ENCODE data around the gene CREB5. TPM values are rescaled to one million over a fixed set of nuclear protein-coding genes. Genes with fewer than 3 reads are reported as not detected.
"Not testable (repeated sequence)": the region's sequence is repeated elsewhere in the genome, so short reads cannot be mapped to it uniquely, and the experiment has no call there.

The CREB5 gene
- total and polyA plus RNA-seq, 4 experiments from 2014 or later = not detected

- H3K36me3 Mint-ChIP-seq; intact Hi-C loops (cut with micrococcal nuclease); H3K27ac ChIP-seq (ENCODE audit: low read depth, low read length); H3K9me3 ChIP-seq (ENCODE audit: control insufficient read depth in 1 of 2, low read length in 2 of 2); POLR2A ChIA-PET (ENCODE audit: partially characterized antibody); H3K36me3 ChIP-seq (ENCODE audit: insufficient read depth, low read length); H3K27ac Mint-ChIP-seq; H3K4me3 Mint-ChIP-seq; H3K4me1 ChIP-seq (ENCODE audit: insufficient read depth, low read length); H3K27me3 Mint-ChIP-seq; H3K4me1 Mint-ChIP-seq; DNase-seq; H3K4me3 ChIP-seq (ENCODE audit: low read length in 2 of 2); H3K27me3 ChIP-seq (ENCODE audit: insufficient read depth, low read length); H3K9me3 Mint-ChIP-seq: not testable (repeated sequence)
- CTCF ChIA-PET (ENCODE audit: partially characterized antibody) = interaction anchor here (1.3 kb wide), 1 partner anchor 17 kb away, joined by 3 read pairs; no protein-coding TSS in a partner anchor
Measured at GRCh38 chr7:28598037-28598436, 185.7 kb downstream of the CREB5 start.

GRCh38 chr7:28598586-28598985, 186.3 kb downstream of the CREB5 start:
- H3K9me3 ChIP-seq (ENCODE audit: control insufficient read depth in 1 of 2, low read length in 2 of 2) = no peaks in the 10 kb centered on the region
- no peaks in the 10 kb centered on the region for H3K27me3 ChIP-seq (ENCODE audit: insufficient read depth, low read length)
- Mint-ChIP-seq H3K4me1 (no peaks in the 10 kb centered on the region), H3K36me3 (no peaks in the 10 kb centered on the region), H3K9me3 (peaks cover 0 to 4% (median 1%) of the 10 kb centered on the region in 8 donors), H3K27ac (no peak overlapping the region), H3K4me3 (no peak overlapping the region), H3K27me3 (peaks cover 0 to 1% of the 10 kb centered on the region in 2 donors)
- no peaks in the 10 kb centered on the region for H3K4me1 ChIP-seq (ENCODE audit: insufficient read depth, low read length)
- DNase-seq = no peak
- intact Hi-C loops (cut with micrococcal nuclease) = no loop called here
- H3K27ac ChIP-seq (ENCODE audit: low read depth, low read length) = no peak overlapping the region
- H3K4me3 ChIP-seq (ENCODE audit: low read length in 2 of 2) = no peak overlapping the region
- H3K36me3 ChIP-seq (ENCODE audit: insufficient read depth, low read length) = no peaks in the 10 kb centered on the region
- ChIA-PET POLR2A (ENCODE audit: partially characterized antibody) (no interaction called here), CTCF (ENCODE audit: partially characterized antibody) (interaction anchor here (1.3 kb wide), 1 partner anchor 18 kb away, joined by 3 read pairs; no protein-coding TSS in a partner anchor)

DNA sequence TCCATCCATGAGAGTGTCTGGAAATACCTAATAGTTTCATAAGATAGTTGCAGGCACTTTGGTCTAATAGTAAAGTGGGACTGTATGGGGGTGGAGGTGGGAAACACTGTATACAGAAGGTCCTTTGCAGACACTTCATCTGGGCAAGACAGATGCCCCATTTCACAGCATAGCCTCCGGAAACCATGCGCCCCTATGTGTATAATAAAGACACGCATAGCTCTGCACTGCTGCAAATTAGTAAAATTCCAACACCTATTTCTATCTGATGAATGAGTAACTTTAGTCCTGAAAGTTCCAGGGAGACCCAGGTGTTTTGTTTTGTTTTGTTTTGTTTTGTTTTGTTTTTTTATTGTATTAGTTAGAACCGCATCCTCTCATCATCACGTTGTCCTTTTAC, 187.1 kb downstream of the CREB5 start:
- Histone ChIP-seq H3K4me3 (ENCODE audit: low read length in 2 of 2) (no peak overlapping the region), H3K27ac (ENCODE audit: low read depth, low read length) (no peak overlapping the region), H3K4me1 (ENCODE audit: insufficient read depth, low read length) (no peaks in the 10 kb centered on the region), H3K9me3 (ENCODE audit: control insufficient read depth in 1 of 2, low read length in 2 of 2) (no peaks in the 10 kb centered on the region), H3K36me3 (ENCODE audit: insufficient read depth, low read length) (no peaks in the 10 kb centered on the region), H3K27me3 (ENCODE audit: insufficient read depth, low read length) (no peaks in the 10 kb centered on the region)
- Mint-ChIP-seq H3K27me3 (peaks cover 0 to 1% of the 10 kb centered on the region in 2 donors), H3K9me3 (peaks cover 0 to 4% (median 1%) of the 10 kb centered on the region in 8 donors), H3K27ac (no peak overlapping the region), H3K4me1 (no peaks in the 10 kb centered on the region), H3K36me3 (no peaks in the 10 kb centered on the region), H3K4me3 (no peak overlapping the region)
- DNase-seq = no peak
- intact Hi-C loops (cut with micrococcal nuclease) = no loop called here
- POLR2A ChIA-PET (ENCODE audit: partially characterized antibody) = no interaction called here
- CTCF ChIA-PET (ENCODE audit: partially characterized antibody) = interaction anchor here (1.3 kb wide), 1 partner anchor 19 kb away, joined by 3 read pairs; no protein-coding TSS in a partner anchor

- Mint-ChIP-seq H3K9me3 (peaks cover 0 to 4% (median 1%) of the 10 kb centered on the region in 8 donors), H3K27me3 (peaks cover 0 to 4% of the 10 kb centered on the region in 2 donors), H3K27ac (no peak overlapping the region), H3K36me3 (no peaks in the 10 kb centered on the region), H3K4me1 (no peaks in the 10 kb centered on the region), H3K4me3 (no peak overlapping the region)
- H3K4me3 ChIP-seq (ENCODE audit: low read length in 2 of 2) = no peak overlapping the region
- CTCF ChIA-PET (ENCODE audit: partially characterized antibody) = no interaction called here
- no peaks in the 10 kb centered on the region for H3K36me3 ChIP-seq (ENCODE audit: insufficient read depth, low read length)
- no peak for DNase-seq
- H3K4me1 ChIP-seq (ENCODE audit: insufficient read depth, low read length) = no peaks in the 10 kb centered on the region
- H3K9me3 ChIP-seq (ENCODE audit: control insufficient read depth in 1 of 2, low read length in 2 of 2) = no peaks in the 10 kb centered on the region
- POLR2A ChIA-PET (ENCODE audit: partially characterized antibody) = no interaction called here
- no peak overlapping the region for H3K27ac ChIP-seq (ENCODE audit: low read depth, low read length)
- intact Hi-C loops (cut with micrococcal nuclease) = no loop called here
- H3K27me3 ChIP-seq (ENCODE audit: insufficient read depth, low read length) = no peaks in the 10 kb centered on the region
Measured at GRCh38 chr7:28602282-28602681, 190.0 kb downstream of the CREB5 start.

GRCh38 chr7:28605427-28606085, 193.2 kb downstream of the CREB5 start:
- Histone ChIP-seq H3K27me3 (ENCODE audit: insufficient read depth, low read length) (no peaks in the 10 kb centered on the region), H3K4me1 (ENCODE audit: insufficient read depth, low read length) (no peaks in the 10 kb centered on the region), H3K4me3 (ENCODE audit: low read length in 2 of 2) (no peak overlapping the region), H3K27ac (ENCODE audit: low read depth, low read length) (no peak overlapping the region), H3K36me3 (ENCODE audit: insufficient read depth, low read length) (no peaks in the 10 kb centered on the region), H3K9me3 (ENCODE audit: control insufficient read depth in 1 of 2, low read length in 2 of 2) (no peaks in the 10 kb centered on the region)
- Mint-ChIP-seq H3K4me1 (no peaks in the 10 kb centered on the region), H3K36me3 (no peaks in the 10 kb centered on the region), H3K27me3 (peaks cover 2 to 8% of the 10 kb centered on the region in 2 donors), H3K9me3 (peaks cover 0 to 4% (median under 1%) of the 10 kb centered on the region in 8 donors), H3K27ac (no peak overlapping the region), H3K4me3 (no peak overlapping the region)
- intact Hi-C loops (cut with micrococcal nuclease) = no loop called here
- ChIA-PET POLR2A (ENCODE audit: partially characterized antibody) (no interaction called here), CTCF (ENCODE audit: partially characterized antibody) (no interaction called here)
- no peak for DNase-seq

- Histone ChIP-seq H3K36me3 (ENCODE audit: insufficient read depth, low read length) (no peaks in the 10 kb centered on the region), H3K4me1 (ENCODE audit: insufficient read depth, low read length) (no peaks in the 10 kb centered on the region), H3K4me3 (ENCODE audit: low read length in 2 of 2) (no peak overlapping the region), H3K27me3 (ENCODE audit: insufficient read depth, low read length) (no peaks in the 10 kb centered on the region), H3K27ac (ENCODE audit: low read depth, low read length) (no peak overlapping the region), H3K9me3 (ENCODE audit: control insufficient read depth in 1 of 2, low read length in 2 of 2) (no peaks in the 10 kb centered on the region)
- intact Hi-C loops (cut with micrococcal nuclease) = no loop called here
- H3K27ac Mint-ChIP-seq = no peak overlapping the region
- no peak for DNase-seq
- H3K4me1 Mint-ChIP-seq = no peaks in the 10 kb centered on the region
- H3K27me3 Mint-ChIP-seq = peaks cover 2 to 9% of the 10 kb centered on the region in 2 donors
- H3K4me3 Mint-ChIP-seq = no peak overlapping the region
- no peaks in the 10 kb centered on the region for H3K36me3 Mint-ChIP-seq
- peaks cover 0 to 4% (median 2%) of the 10 kb centered on the region in 8 donors for H3K9me3 Mint-ChIP-seq
- ChIA-PET POLR2A (ENCODE audit: partially characterized antibody) (no interaction called here), CTCF (ENCODE audit: partially characterized antibody) (no interaction called here)
Measured at GRCh38 chr7:28606421-28606820, 194.1 kb downstream of the CREB5 start.

GRCh38 chr7:28607855-28608193, 195.5 kb downstream of the CREB5 start:
- H3K27ac Mint-ChIP-seq = no peak overlapping the region
- H3K4me1 ChIP-seq (ENCODE audit: insufficient read depth, low read length) = no peaks in the 10 kb centered on the region
- no peaks in the 10 kb centered on the region for H3K27me3 ChIP-seq (ENCODE audit: insufficient read depth, low read length)
- CTCF ChIA-PET (ENCODE audit: partially characterized antibody) = no interaction called here
- H3K4me1 Mint-ChIP-seq = no peaks in the 10 kb centered on the region
- DNase-seq = no peak
- H3K4me3 ChIP-seq (ENCODE audit: low read length in 2 of 2) = no peak overlapping the region
- H3K36me3 ChIP-seq (ENCODE audit: insufficient read depth, low read length) = no peaks in the 10 kb centered on the region
- no peaks in the 10 kb centered on the region for H3K9me3 ChIP-seq (ENCODE audit: control insufficient read depth in 1 of 2, low read length in 2 of 2)
- no peak overlapping the region for H3K27ac ChIP-seq (ENCODE audit: low read depth, low read length)
- intact Hi-C loops (cut with micrococcal nuclease) = no loop called here
- H3K27me3 Mint-ChIP-seq = peaks cover 2 to 9% of the 10 kb centered on the region in 2 donors
- no peaks in the 10 kb centered on the region for H3K36me3 Mint-ChIP-seq
- peaks cover 0 to 3% (median under 1%) of the 10 kb centered on the region in 8 donors for H3K9me3 Mint-ChIP-seq
- no peak overlapping the region for H3K4me3 Mint-ChIP-seq
- POLR2A ChIA-PET (ENCODE audit: partially characterized antibody) = no interaction called here

Data from CD4-positive, alpha-beta memory T cell (primary cell).